ENCODE results near the gene HSPG2.
"Not testable (repeated sequence)": the region's sequence is repeated elsewhere in the genome, so short reads cannot be mapped to it uniquely, and the experiment has no call there.

Gene HSPG2

GRCh38 chr1:21909286-21909759 lies 27.8 kb downstream of the HSPG2 start:
- Histone ChIP-seq H3K4me3 (ENCODE audit: low read depth in 1 of 5, low read length in 5 of 5) (peak overlapping the region in 1 of 5 donors; percentile 1), H3K9me3 (ENCODE audit: control insufficient read depth in 5 of 5, low read length in 5 of 5) (no peaks in the 10 kb centered on the region), H3K9ac (ENCODE audit: low read length in 5 of 5) (peak overlapping the region; percentile 2 to 71 (median 48)), H3K4me1 (ENCODE audit: control insufficient read depth in 5 of 5, insufficient read depth in 5 of 5, low read length in 5 of 5) (peaks cover 55 to 100% (median 98%) of the 10 kb centered on the region in 5 donors), H3K27me3 (ENCODE audit: control insufficient read depth in 5 of 5, insufficient read depth in 4 of 5, low read length in 5 of 5) (no peaks in the 10 kb centered on the region), H3K36me3 (ENCODE audit: control insufficient read depth in 5 of 5, insufficient read depth in 5 of 5, low read length in 5 of 5) (peaks cover 0 to 11% (median 1%) of the 10 kb centered on the region in 5 donors), H3K27ac (ENCODE audit: low read depth, low read length) (peak overlapping the region; percentile 98)

- Histone ChIP-seq H3K4me1 (ENCODE audit: control insufficient read depth in 5 of 5, insufficient read depth in 5 of 5, low read length in 5 of 5) (peaks cover 51 to 99% (median 94%) of the 10 kb centered on the region in 5 donors), H3K9ac (ENCODE audit: low read length in 5 of 5) (peak overlapping the region in 2 of 5 donors; percentile 84 to 90), H3K36me3 (ENCODE audit: control insufficient read depth in 5 of 5, insufficient read depth in 5 of 5, low read length in 5 of 5) (peaks cover 0 to 11% (median 0%) of the 10 kb centered on the region in 5 donors), H3K27ac (ENCODE audit: low read depth, low read length) (peak overlapping the region; percentile 98)
- not testable (repeated sequence) for H3K4me3 ChIP-seq (ENCODE audit: low read depth in 1 of 5, low read length in 5 of 5); H3K27me3 ChIP-seq (ENCODE audit: control insufficient read depth in 5 of 5, insufficient read depth in 4 of 5, low read length in 5 of 5); H3K9me3 ChIP-seq (ENCODE audit: control insufficient read depth in 5 of 5, low read length in 5 of 5)
These were observed 29.2 kb downstream of the HSPG2 start for GRCh38 chr1:21907737-21908534.

- no peaks in the 10 kb centered on the region for H3K9me3 ChIP-seq (ENCODE audit: control insufficient read depth in 5 of 5, low read length in 5 of 5)
- H3K4me1 ChIP-seq (ENCODE audit: control insufficient read depth in 5 of 5, insufficient read depth in 5 of 5, low read length in 5 of 5) = peaks cover 52 to 99% (median 94%) of the 10 kb centered on the region in 5 donors
- peak overlapping the region; percentile 98 for H3K27ac ChIP-seq (ENCODE audit: low read depth, low read length)
These were observed 30.1 kb downstream of the HSPG2 start for GRCh38 chr1:21907079-21907418.

GRCh38 chr1:21906173-21907078 lies 30.7 kb downstream of the HSPG2 start:
- no peaks in the 10 kb centered on the region for H3K27me3 ChIP-seq (ENCODE audit: control insufficient read depth in 5 of 5, insufficient read depth in 4 of 5, low read length in 5 of 5)
- H3K27ac ChIP-seq (ENCODE audit: low read depth, low read length) = peak overlapping the region; percentile 98
- H3K4me1 ChIP-seq (ENCODE audit: control insufficient read depth in 5 of 5, insufficient read depth in 5 of 5, low read length in 5 of 5) = peaks cover 49 to 99% (median 94%) of the 10 kb centered on the region in 5 donors
- H3K4me3 ChIP-seq (ENCODE audit: low read depth in 1 of 5, low read length in 5 of 5) = peak overlapping the region in 2 of 5 donors; percentile 11 to 23
- H3K9me3 ChIP-seq (ENCODE audit: control insufficient read depth in 5 of 5, low read length in 5 of 5) = no peaks in the 10 kb centered on the region
- peak overlapping the region; percentile 53 to 90 (median 75) for H3K9ac ChIP-seq (ENCODE audit: low read length in 5 of 5)
- H3K36me3 ChIP-seq (ENCODE audit: control insufficient read depth in 5 of 5, insufficient read depth in 5 of 5, low read length in 5 of 5) = peaks cover 0 to 18% (median 0%) of the 10 kb centered on the region in 5 donors

More at GRCh38 chr1:21907079-21907418, 30.1 kb downstream of the HSPG2 start:
- Histone ChIP-seq H3K27me3 (ENCODE audit: control insufficient read depth in 5 of 5, insufficient read depth in 4 of 5, low read length in 5 of 5) (no peaks in the 10 kb centered on the region), H3K4me3 (ENCODE audit: low read depth in 1 of 5, low read length in 5 of 5) (peak overlapping the region in 1 of 5 donors; percentile 23), H3K9ac (ENCODE audit: low read length in 5 of 5) (peak overlapping the region; percentile 31 to 90 (median 75)), H3K36me3 (ENCODE audit: control insufficient read depth in 5 of 5, insufficient read depth in 5 of 5, low read length in 5 of 5) (peaks cover 0 to 18% (median 0%) of the 10 kb centered on the region in 5 donors)

- peaks cover 53 to 99% (median 95%) of the 10 kb centered on the region in 5 donors for H3K4me1 ChIP-seq (ENCODE audit: control insufficient read depth in 5 of 5, insufficient read depth in 5 of 5, low read length in 5 of 5)
- no peaks in the 10 kb centered on the region for H3K27me3 ChIP-seq (ENCODE audit: control insufficient read depth in 5 of 5, insufficient read depth in 4 of 5, low read length in 5 of 5)
- H3K36me3 ChIP-seq (ENCODE audit: control insufficient read depth in 5 of 5, insufficient read depth in 5 of 5, low read length in 5 of 5) = peaks cover 0 to 13% (median 0%) of the 10 kb centered on the region in 5 donors
- peak overlapping the region in 1 of 5 donors; percentile 21 for H3K4me3 ChIP-seq (ENCODE audit: low read depth in 1 of 5, low read length in 5 of 5)
- no peaks in the 10 kb centered on the region for H3K9me3 ChIP-seq (ENCODE audit: control insufficient read depth in 5 of 5, low read length in 5 of 5)
- peak overlapping the region; percentile 98 for H3K27ac ChIP-seq (ENCODE audit: low read depth, low read length)
- H3K9ac ChIP-seq (ENCODE audit: low read length in 5 of 5) = peak overlapping the region in 4 of 5 donors; percentile 2 to 57 (median 48)
These were observed 32.2 kb downstream of the HSPG2 start for GRCh38 chr1:21904704-21905520.

- H3K9me3 ChIP-seq (ENCODE audit: control insufficient read depth in 5 of 5, low read length in 5 of 5) = no peaks in the 10 kb centered on the region
- H3K27me3 ChIP-seq (ENCODE audit: control insufficient read depth in 5 of 5, insufficient read depth in 4 of 5, low read length in 5 of 5) = no peaks in the 10 kb centered on the region
- peaks cover 0 to 13% (median 0%) of the 10 kb centered on the region in 5 donors for H3K36me3 ChIP-seq (ENCODE audit: control insufficient read depth in 5 of 5, insufficient read depth in 5 of 5, low read length in 5 of 5)
- peaks cover 54 to 99% (median 95%) of the 10 kb centered on the region in 5 donors for H3K4me1 ChIP-seq (ENCODE audit: control insufficient read depth in 5 of 5, insufficient read depth in 5 of 5, low read length in 5 of 5)
- peak overlapping the region; percentile 98 for H3K27ac ChIP-seq (ENCODE audit: low read depth, low read length)
- H3K9ac ChIP-seq (ENCODE audit: low read length in 5 of 5) = peak overlapping the region in 3 of 5 donors; percentile 2 to 73 (median 57)
- peak overlapping the region in 1 of 5 donors; percentile 21 for H3K4me3 ChIP-seq (ENCODE audit: low read depth in 1 of 5, low read length in 5 of 5)
These were observed 32.7 kb downstream of the HSPG2 start for GRCh38 chr1:21904454-21904703.

- no peak overlapping the region for H3K4me3 ChIP-seq (ENCODE audit: low read depth in 1 of 5, low read length in 5 of 5)
- no peaks in the 10 kb centered on the region for H3K9me3 ChIP-seq (ENCODE audit: control insufficient read depth in 5 of 5, low read length in 5 of 5)
- H3K27me3 ChIP-seq (ENCODE audit: control insufficient read depth in 5 of 5, insufficient read depth in 4 of 5, low read length in 5 of 5) = no peaks in the 10 kb centered on the region
- peak overlapping the region; percentile 98 for H3K27ac ChIP-seq (ENCODE audit: low read depth, low read length)
- H3K36me3 ChIP-seq (ENCODE audit: control insufficient read depth in 5 of 5, insufficient read depth in 5 of 5, low read length in 5 of 5) = peaks cover 0 to 13% (median 0%) of the 10 kb centered on the region in 5 donors
- peaks cover 52 to 99% (median 95%) of the 10 kb centered on the region in 5 donors for H3K4me1 ChIP-seq (ENCODE audit: control insufficient read depth in 5 of 5, insufficient read depth in 5 of 5, low read length in 5 of 5)
- peak overlapping the region in 3 of 5 donors; percentile 2 to 73 (median 57) for H3K9ac ChIP-seq (ENCODE audit: low read length in 5 of 5)
These were observed 33.3 kb downstream of the HSPG2 start for GRCh38 chr1:21903638-21904453.

- Histone ChIP-seq H3K4me1 (ENCODE audit: control insufficient read depth in 5 of 5, insufficient read depth in 5 of 5, low read length in 5 of 5) (peaks cover 65 to 100% (median 99%) of the 10 kb centered on the region in 5 donors), H3K27me3 (ENCODE audit: control insufficient read depth in 5 of 5, insufficient read depth in 4 of 5, low read length in 5 of 5) (no peaks in the 10 kb centered on the region), H3K9me3 (ENCODE audit: control insufficient read depth in 5 of 5, low read length in 5 of 5) (no peaks in the 10 kb centered on the region), H3K9ac (ENCODE audit: low read length in 5 of 5) (peak overlapping the region; percentile 12 to 71 (median 60)), H3K4me3 (ENCODE audit: low read depth in 1 of 5, low read length in 5 of 5) (peak overlapping the region in 1 of 5 donors; percentile 34), H3K36me3 (ENCODE audit: control insufficient read depth in 5 of 5, insufficient read depth in 5 of 5, low read length in 5 of 5) (peaks cover 0 to 13% (median 4%) of the 10 kb centered on the region in 5 donors), H3K27ac (ENCODE audit: low read depth, low read length) (peak overlapping the region; percentile 82)
These were observed 34.8 kb downstream of the HSPG2 start for GRCh38 chr1:21902026-21903012.
